Naive B cell (primary cell): Measurements from ENCODE around the gene CX3CL1. TPM values are rescaled to one million over a fixed set of nuclear protein-coding genes. Genes with fewer than 3 reads are reported as not detected.

ENCODE experiments used
- ATAC-seq, 2 donors: fragments of 150-1000 bp; cut with Tn5 transposase; 2 replicates each; pipeline ENCODE4 v1.10.0; 2021; ENCODE audit warnings: low read depth in 2 of 2, mild to moderate bottlenecking in 2 of 2, moderate library complexity in 2 of 2
- DNase-seq: peaks from one replicate; pipeline ENCODE4 v3.0.0; 2022
- H3K27ac Mint-ChIP-seq, 6 donors: one replicate each; pipeline ENCODE4 v1.8.0; 2020 to 2022; ENCODE audit warnings: mild to moderate bottlenecking in 6 of 6, mixed read lengths in 6 of 6, moderate library complexity in 5 of 6, inconsistent platforms in 2 of 6
- H3K27me3 Mint-ChIP-seq, 3 donors: one replicate each; pipeline ENCODE4 v1.8.0; 2021 to 2022; ENCODE audit warnings: mixed read lengths in 3 of 3, mild to moderate bottlenecking in 1 of 3
- H3K36me3 Mint-ChIP-seq, 2 donors: one replicate each; pipeline ENCODE4 v1.8.0; 2020 to 2022; ENCODE audit warnings: mixed read lengths in 2 of 2, inconsistent platforms in 1 of 2, mild to moderate bottlenecking in 1 of 2
- H3K4me1 Mint-ChIP-seq, 3 donors: one replicate each; pipeline ENCODE4 v1.8.0; 2020 to 2022; ENCODE audit warnings: mixed read lengths in 3 of 3, inconsistent platforms in 1 of 3, mild to moderate bottlenecking in 1 of 3, moderate library complexity in 1 of 3
- H3K4me3 Mint-ChIP-seq, 8 donors: one replicate each; pipeline ENCODE4 v1.8.0; 2020 to 2022; ENCODE audit warnings: mild to moderate bottlenecking in 8 of 8, mixed read lengths in 8 of 8, moderate library complexity in 8 of 8, inconsistent platforms in 2 of 8
- H3K9me3 Mint-ChIP-seq, 7 donors: one replicate each; pipeline ENCODE4 v1.8.0; 2020 to 2022; ENCODE audit warnings: mixed read lengths in 7 of 7, mild to moderate bottlenecking in 5 of 7, inconsistent platforms in 2 of 7, moderate library complexity in 1 of 7
- polyA plus RNA-seq, 6 donors: library from polyadenylated mRNA; unstranded; fragments of 300-500 nt; fragmentation: Illumina TruSeq; gene quantifications; one replicate each; pipeline ENCODE4 v1.2.3, GENCODE V29; 2021; ENCODE audit warnings: low read depth in 6 of 6

Gene CX3CL1
- polyA plus RNA-seq, 6 donors from 2014 or later = not detected

DNA sequence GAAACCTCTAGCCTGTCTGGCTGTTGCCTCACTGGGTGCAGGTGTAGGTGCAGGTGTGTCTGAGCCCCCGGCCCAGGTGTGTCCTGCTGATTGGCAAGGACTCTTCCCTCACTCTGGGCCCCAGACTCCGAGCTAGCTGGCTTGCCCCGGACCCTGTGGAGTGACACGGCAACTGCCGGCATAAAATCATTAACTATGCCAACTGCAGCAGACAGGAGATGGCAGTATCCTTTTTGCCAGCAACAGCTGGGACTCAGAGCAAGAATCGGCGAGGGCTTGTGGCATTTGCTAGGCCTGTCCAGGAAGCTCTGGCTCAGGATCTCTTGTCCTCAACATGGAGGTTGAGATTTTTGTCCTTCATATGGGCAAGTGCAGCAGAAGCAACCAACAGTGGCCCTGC, 54.1 kb downstream of the CX3CL1 start:
- H3K27me3 Mint-ChIP-seq = no peaks in the 10 kb centered on the region
- ATAC-seq = no peak
- H3K9me3 Mint-ChIP-seq = peaks cover 0 to 1% (median 0%) of the 10 kb centered on the region in 7 donors
- no peak overlapping the region for H3K4me3 Mint-ChIP-seq
- H3K36me3 Mint-ChIP-seq = peaks cover 35 to 36% of the 10 kb centered on the region in 2 donors
- H3K4me1 Mint-ChIP-seq = no peaks in the 10 kb centered on the region
- DNase-seq = no peak
- no peak overlapping the region for H3K27ac Mint-ChIP-seq

DNA sequence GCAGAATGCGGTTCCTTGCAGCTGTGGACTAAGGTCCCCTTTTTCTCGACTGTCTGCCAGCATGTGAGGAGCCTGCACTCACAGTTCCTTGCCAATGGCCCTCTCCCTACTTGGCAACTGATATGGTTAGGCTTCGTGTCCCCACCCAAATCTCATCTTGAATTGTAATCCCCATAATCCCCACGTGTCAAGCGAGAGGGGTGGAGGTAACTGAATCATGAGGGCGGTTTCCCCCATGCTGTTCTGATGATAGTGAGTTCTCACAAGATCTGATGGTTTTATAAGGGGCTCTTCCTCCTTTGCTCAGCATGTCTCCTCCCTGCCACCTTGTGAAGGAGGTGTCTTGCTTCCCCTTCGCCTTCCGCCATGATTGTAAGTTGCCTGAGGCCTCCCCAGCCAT, 55.0 kb downstream of the CX3CL1 start:
- Mint-ChIP-seq H3K36me3 (peaks cover 38 to 40% of the 10 kb centered on the region in 2 donors), H3K27me3 (no peaks in the 10 kb centered on the region), H3K9me3 (peaks cover 0 to 1% (median 0%) of the 10 kb centered on the region in 7 donors), H3K27ac (peak overlapping the region in 3 of 6 donors; percentile 54 to 86 (median 86)), H3K4me1 (no peaks in the 10 kb centered on the region), H3K4me3 (no peak overlapping the region)
- DNase-seq (no peak), ATAC-seq (no peak)

DNA sequence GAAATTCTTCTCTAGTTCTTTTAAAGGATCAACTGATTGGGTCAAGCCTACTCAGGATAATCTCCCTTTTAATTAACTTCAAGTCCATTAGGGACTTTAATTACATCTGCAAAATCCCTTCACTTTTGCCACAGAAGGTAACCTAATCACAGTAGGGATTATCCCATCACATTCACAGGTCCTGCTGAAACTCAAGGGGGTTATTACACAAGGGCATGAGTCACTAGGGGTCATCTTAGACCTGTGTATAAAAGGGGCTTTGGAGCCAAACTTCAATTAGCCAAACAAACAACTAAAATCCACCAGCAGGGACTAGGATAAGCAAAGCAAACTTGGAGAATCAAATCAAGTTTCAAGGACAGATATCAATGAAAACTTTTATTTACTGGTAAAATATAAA, 55.5 kb downstream of the CX3CL1 start:
- Mint-ChIP-seq H3K36me3 (peaks cover 38 to 40% of the 10 kb centered on the region in 2 donors), H3K27ac (peak overlapping the region in 1 of 6 donors; percentile 86)

DNA sequence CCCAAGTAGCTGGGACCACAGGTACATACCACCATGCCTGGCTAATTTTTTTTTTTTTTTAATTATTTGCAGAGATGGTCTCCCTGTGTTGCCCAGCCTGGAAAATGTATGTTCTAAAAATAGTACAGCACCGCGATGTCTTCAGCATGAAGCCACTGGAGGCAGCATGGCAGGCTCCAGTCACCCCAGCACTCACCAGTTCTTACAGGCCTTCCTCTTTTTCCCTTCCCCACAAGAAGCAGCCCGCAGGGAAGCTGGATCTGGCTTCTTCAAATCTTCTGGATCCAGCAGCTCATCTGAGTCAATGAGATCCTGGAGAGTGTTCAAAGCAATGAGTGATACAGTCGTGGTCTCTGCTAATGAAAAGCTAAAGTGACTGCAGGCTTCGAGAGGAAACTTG, 58.7 kb downstream of the CX3CL1 start:
- Mint-ChIP-seq H3K9me3 (peaks cover 0 to 1% (median 0%) of the 10 kb centered on the region in 7 donors), H3K27me3 (no peaks in the 10 kb centered on the region), H3K4me1 (no peaks in the 10 kb centered on the region), H3K27ac (no peak overlapping the region), H3K4me3 (no peak overlapping the region), H3K36me3 (peaks cover 38 to 59% of the 10 kb centered on the region in 2 donors)
- no peak for ATAC-seq
- DNase-seq = no peak

More for the DNA sequence above, 55.5 kb downstream of the CX3CL1 start:
- H3K27me3 Mint-ChIP-seq = no peaks in the 10 kb centered on the region
- ATAC-seq (no peak), DNase-seq (no peak)
- H3K4me3 Mint-ChIP-seq = no peak overlapping the region
- peaks cover 0 to 1% (median 0%) of the 10 kb centered on the region in 7 donors for H3K9me3 Mint-ChIP-seq
- no peaks in the 10 kb centered on the region for H3K4me1 Mint-ChIP-seq

DNA sequence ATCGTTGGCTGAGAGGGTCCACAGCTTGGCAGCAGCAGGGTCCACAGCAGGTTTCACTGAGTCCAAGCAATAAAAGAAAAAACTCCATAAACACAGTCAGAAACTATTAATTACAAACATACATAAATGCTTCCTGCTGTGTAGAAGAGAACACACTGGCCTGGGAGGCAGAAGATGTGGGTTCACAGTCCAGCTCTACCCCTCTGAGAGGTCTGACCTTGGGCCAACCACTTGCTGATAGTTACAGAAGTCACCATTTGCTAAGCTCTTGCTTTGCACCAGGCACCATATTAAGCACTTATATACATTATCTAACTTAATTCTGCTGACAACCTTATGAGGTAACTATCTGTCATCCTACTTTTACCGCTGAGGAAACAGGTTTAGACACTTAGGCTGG, 60.2 kb downstream of the CX3CL1 start:
- H3K36me3 Mint-ChIP-seq = peaks cover 33 to 55% of the 10 kb centered on the region in 2 donors
- H3K27me3 Mint-ChIP-seq = no peaks in the 10 kb centered on the region
- peak overlapping the region in 1 of 6 donors; percentile 33 for H3K27ac Mint-ChIP-seq
- H3K9me3 Mint-ChIP-seq = peaks cover 0 to under 1% (median 0%) of the 10 kb centered on the region in 7 donors
- H3K4me1 Mint-ChIP-seq = no peaks in the 10 kb centered on the region
- ATAC-seq (no peak), DNase-seq (no peak)
- no peak overlapping the region for H3K4me3 Mint-ChIP-seq

DNA sequence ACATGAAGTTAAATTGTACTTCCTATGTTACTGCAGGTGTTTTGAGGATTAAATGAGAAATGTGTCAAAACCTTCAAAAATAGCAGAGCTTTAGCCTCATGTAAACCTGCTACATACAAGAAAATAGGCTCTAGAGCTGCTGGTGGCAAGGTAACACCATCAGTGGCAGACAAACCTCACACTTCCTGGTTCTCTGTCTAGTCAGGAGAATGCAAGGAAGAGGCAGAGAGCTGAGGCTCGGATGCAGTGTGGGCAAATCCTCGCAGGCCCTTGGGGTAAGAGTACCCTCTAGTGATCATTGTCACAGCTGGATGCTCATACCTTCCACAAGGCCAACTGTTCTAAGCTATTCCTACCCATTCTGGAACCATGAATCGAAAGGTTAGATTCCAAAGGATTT, 60.7 kb downstream of the CX3CL1 start:
- Mint-ChIP-seq H3K27me3 (no peaks in the 10 kb centered on the region), H3K9me3 (no peaks in the 10 kb centered on the region), H3K4me3 (no peak overlapping the region), H3K36me3 (peaks cover 31 to 51% of the 10 kb centered on the region in 2 donors), H3K4me1 (no peaks in the 10 kb centered on the region), H3K27ac (no peak overlapping the region)
- DNase-seq = no peak
- no peak for ATAC-seq

DNA sequence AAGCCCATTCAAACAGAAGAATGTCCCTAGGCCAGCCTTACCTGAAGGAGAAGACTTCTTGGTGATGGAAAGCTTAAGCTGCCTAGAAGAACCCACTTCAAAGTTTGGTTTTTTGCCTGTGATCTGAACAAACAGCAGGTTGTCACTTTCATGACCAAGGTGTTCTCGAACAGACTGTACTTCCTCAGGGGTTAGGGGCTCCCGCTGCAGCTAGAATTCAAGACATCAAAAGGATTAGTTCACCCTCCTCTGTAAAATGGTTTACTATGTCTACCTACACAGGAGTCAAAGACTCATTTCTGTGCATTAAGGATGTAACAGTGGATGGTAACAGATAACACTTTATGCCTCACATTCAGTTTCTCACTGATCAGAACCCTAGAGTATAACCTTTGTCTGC, 61.7 kb downstream of the CX3CL1 start:
- H3K27me3 Mint-ChIP-seq = no peaks in the 10 kb centered on the region
- no peak overlapping the region for H3K27ac Mint-ChIP-seq
- DNase-seq (no peak), ATAC-seq (no peak)
- peaks cover 0 to 3% (median 0%) of the 10 kb centered on the region in 7 donors for H3K9me3 Mint-ChIP-seq
- H3K4me1 Mint-ChIP-seq = no peaks in the 10 kb centered on the region
- H3K36me3 Mint-ChIP-seq = peaks cover 32 to 53% of the 10 kb centered on the region in 2 donors
- no peak overlapping the region for H3K4me3 Mint-ChIP-seq

Other genes starting within 250 kb of the CX3CL1 start
- gene PSME3IP1, start 186.5 kb upstream of the CX3CL1 start, polyA plus RNA-seq = 100 to 1,000 TPM in 1 of 6 donors, 10 to 100 TPM in 5; 85.1 to 109 (median 93.6) TPM
- gene RSPRY1, start 186.2 kb upstream of the CX3CL1 start, polyA plus RNA-seq = 10 to 100 TPM; 26.7 to 42.7 (median 33.5) TPM
- gene ARL2BP, start 127.2 kb upstream of the CX3CL1 start, polyA plus RNA-seq = 100 to 1,000 TPM; 108 to 236 (median 132) TPM
- gene PLLP, start 87.8 kb upstream of the CX3CL1 start, polyA plus RNA-seq = under 1 TPM; 0.14 to 0.68 (median 0.52) TPM
- gene CCL22, start 13.7 kb upstream of the CX3CL1 start, polyA plus RNA-seq = not detected
- not detected for gene CCL17, start 32.3 kb downstream of the CX3CL1 start, polyA plus RNA-seq
- gene CIAPIN1, start 74.9 kb downstream of the CX3CL1 start, polyA plus RNA-seq = 10 to 100 TPM; 33.4 to 67.2 (median 40.9) TPM
- gene COQ9, start 75.0 kb downstream of the CX3CL1 start, polyA plus RNA-seq = 10 to 100 TPM; 17.6 to 42.2 (median 23.3) TPM
- gene POLR2C, start 90.2 kb downstream of the CX3CL1 start, polyA plus RNA-seq = 10 to 100 TPM; 33.6 to 59.9 (median 39.7) TPM
- 1 to 10 TPM in 4 of 6 donors, under 1 TPM in 1, not detected in 1; 0.22 to 2.1 (median 1.4) TPM for gene DOK4, start 114.0 kb downstream of the CX3CL1 start, polyA plus RNA-seq
- 10 to 100 TPM in 2 of 6 donors, 1 to 10 TPM in 4; 3.8 to 13.8 (median 9.3) TPM for gene CCDC102A, start 164.1 kb downstream of the CX3CL1 start, polyA plus RNA-seq
- gene ADGRG5, start 170.2 kb downstream of the CX3CL1 start, polyA plus RNA-seq = 10 to 100 TPM; 15.2 to 36.4 (median 18.9) TPM